Central memory CD8-positive, alpha-beta T cell (primary cell): ENCODE measurements around the gene RTN4.
A peak's percentile ranks its signal among the peaks of the same experiment; 100 is the strongest.
"Not testable (repeated sequence)": the region's sequence is repeated elsewhere in the genome, so short reads cannot be mapped to it uniquely, and the experiment has no call there.

Experiments used
- ATAC-seq: fragments of 150-1000 bp; cut with Tn5 transposase; replicated peaks from 2 replicates; pipeline ENCODE4 v1.10.0; 2022; ENCODE audit warnings: mild to moderate bottlenecking, moderate FRiP score, moderate number of reproducible peaks; ENCODE audit not compliant: poor library complexity, severe bottlenecking; ENCODE audit errors: extremely low read depth
- DNase-seq, 2 donors: peaks; one replicate each; pipeline ENCODE4 v3.0.0; 2021; ENCODE audit warnings: low spot score in 2 of 2
- H3K27ac Mint-ChIP-seq: one replicate; pipeline ENCODE4 v1.8.0; 2022; ENCODE audit warnings: low read depth, mild to moderate bottlenecking, moderate library complexity, mixed read lengths
- H3K27me3 Mint-ChIP-seq: one replicate; pipeline ENCODE4 v1.8.0; 2022; ENCODE audit warnings: mixed read lengths
- H3K36me3 Mint-ChIP-seq: one replicate; pipeline ENCODE4 v1.8.0; 2022; ENCODE audit warnings: mild to moderate bottlenecking, moderate library complexity, mixed read lengths; ENCODE audit not compliant: insufficient read depth
- H3K4me1 Mint-ChIP-seq: one replicate; pipeline ENCODE4 v1.8.0; 2022; ENCODE audit warnings: mixed read lengths
- H3K4me3 Mint-ChIP-seq: one replicate; pipeline ENCODE4 v1.8.0; 2022; ENCODE audit warnings: mild to moderate bottlenecking, moderate library complexity, mixed read lengths
- H3K9me3 Mint-ChIP-seq: one replicate; pipeline ENCODE4 v1.8.0; 2022; ENCODE audit warnings: mixed read lengths

RTN4 gene, protein sequence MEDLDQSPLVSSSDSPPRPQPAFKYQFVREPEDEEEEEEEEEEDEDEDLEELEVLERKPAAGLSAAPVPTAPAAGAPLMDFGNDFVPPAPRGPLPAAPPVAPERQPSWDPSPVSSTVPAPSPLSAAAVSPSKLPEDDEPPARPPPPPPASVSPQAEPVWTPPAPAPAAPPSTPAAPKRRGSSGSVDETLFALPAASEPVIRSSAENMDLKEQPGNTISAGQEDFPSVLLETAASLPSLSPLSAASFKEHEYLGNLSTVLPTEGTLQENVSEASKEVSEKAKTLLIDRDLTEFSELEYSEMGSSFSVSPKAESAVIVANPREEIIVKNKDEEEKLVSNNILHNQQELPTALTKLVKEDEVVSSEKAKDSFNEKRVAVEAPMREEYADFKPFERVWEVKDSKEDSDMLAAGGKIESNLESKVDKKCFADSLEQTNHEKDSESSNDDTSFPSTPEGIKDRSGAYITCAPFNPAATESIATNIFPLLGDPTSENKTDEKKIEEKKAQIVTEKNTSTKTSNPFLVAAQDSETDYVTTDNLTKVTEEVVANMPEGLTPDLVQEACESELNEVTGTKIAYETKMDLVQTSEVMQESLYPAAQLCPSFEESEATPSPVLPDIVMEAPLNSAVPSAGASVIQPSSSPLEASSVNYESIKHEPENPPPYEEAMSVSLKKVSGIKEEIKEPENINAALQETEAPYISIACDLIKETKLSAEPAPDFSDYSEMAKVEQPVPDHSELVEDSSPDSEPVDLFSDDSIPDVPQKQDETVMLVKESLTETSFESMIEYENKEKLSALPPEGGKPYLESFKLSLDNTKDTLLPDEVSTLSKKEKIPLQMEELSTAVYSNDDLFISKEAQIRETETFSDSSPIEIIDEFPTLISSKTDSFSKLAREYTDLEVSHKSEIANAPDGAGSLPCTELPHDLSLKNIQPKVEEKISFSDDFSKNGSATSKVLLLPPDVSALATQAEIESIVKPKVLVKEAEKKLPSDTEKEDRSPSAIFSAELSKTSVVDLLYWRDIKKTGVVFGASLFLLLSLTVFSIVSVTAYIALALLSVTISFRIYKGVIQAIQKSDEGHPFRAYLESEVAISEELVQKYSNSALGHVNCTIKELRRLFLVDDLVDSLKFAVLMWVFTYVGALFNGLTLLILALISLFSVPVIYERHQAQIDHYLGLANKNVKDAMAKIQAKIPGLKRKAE

DNA sequence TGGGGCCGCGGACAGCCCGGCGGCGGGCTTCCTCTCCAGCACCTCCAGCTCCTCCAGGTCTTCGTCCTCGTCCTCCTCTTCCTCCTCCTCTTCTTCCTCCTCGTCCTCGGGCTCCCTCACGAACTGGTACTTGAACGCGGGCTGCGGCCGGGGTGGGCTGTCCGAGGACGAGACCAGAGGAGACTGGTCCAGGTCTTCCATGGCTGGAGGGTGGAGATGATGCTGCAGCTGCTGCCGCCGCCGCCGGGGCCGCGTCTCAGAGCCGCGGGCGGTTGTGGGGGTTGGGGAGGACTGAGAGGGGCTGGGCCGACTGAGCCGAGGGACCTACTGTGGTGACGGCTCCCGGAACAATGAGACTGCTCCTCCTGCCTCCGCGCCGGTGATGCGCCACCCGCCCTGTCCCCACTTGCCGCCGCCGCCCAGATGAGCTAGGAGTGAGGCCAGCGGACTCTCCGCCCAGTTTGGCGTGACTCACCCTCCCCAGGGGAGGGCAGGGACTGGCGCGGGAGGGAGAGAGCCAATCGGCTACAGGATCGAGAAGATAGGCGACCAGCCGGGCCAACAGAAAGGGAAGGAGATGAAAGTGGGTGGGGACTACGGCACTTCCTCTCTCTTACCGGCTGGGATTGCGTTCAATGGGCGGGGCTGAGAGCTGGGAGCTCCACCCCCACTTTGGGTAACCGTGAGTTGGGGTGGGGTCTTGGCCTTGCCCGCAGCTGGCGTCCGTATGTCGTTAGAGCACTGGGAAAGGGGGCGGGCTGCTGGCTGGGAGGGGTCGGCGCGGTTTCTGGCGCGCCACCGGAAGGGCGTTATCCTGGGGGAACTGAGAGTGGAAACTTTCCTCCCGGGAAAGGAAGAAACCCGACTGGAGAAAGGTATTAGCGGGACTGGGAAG is at the start of gene RTN4:
Gene RTN4 (minus strand): TSS at position 352 of the 895 bp plus-strand sequence. CDS start 151 bp downstream, at position 201.
- Mint-ChIP-seq H3K27me3 (no peaks in the 10 kb centered on the region), H3K27ac (peak within 1 kb of the TSS; percentile 95), H3K4me1 (peaks cover 72% of the 10 kb centered on the region), H3K4me3 (peak within 1 kb of the TSS; percentile 93), H3K9me3 (no peaks in the 10 kb centered on the region), H3K36me3 (peaks cover 12% of the 10 kb centered on the region)
- ATAC-seq (peak; percentile 90), DNase-seq (peak; percentile 93 to 98)

- no peaks in the 10 kb centered on the region for H3K9me3 Mint-ChIP-seq
- DNase-seq (no peak), ATAC-seq (no peak)
- H3K36me3 Mint-ChIP-seq, result no peaks in the 10 kb centered on the region
- no peaks in the 10 kb centered on the region for H3K4me1 Mint-ChIP-seq
- no peak overlapping the region for H3K27ac Mint-ChIP-seq
- no peak overlapping the region for H3K4me3 Mint-ChIP-seq
- no peaks in the 10 kb centered on the region for H3K27me3 Mint-ChIP-seq
Measured at GRCh38 chr2:55099493-55099877, 49.2 kb upstream of the RTN4 start.

- no peak for ATAC-seq
- Mint-ChIP-seq H3K4me1 (no peaks in the 10 kb centered on the region), H3K36me3 (no peaks in the 10 kb centered on the region), H3K27me3 (no peaks in the 10 kb centered on the region), H3K9me3 (no peaks in the 10 kb centered on the region), H3K4me3 (no peak overlapping the region), H3K27ac (no peak overlapping the region)
- no peak for DNase-seq
Measured at GRCh38 chr2:55097461-55098410, 47.5 kb upstream of the RTN4 start.

DNA sequence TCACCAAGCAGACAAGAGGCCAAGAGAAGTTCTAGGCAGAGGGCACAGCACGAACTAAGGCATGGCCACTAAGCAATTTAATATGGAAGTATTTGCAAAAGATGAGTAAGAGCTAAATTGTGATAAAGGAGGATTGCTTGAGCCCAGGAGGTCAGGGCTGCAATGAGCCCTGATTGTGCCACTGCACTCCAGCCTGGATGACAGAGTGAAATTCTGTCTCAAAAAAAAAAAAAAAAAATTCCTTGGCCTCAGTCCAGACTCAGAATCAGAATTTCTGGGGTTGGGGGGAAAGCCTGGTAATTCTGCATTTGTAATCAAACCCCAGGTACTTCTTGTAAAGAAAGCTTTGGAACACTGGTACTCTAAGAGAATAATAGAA is 46.8 kb upstream of the RTN4 start:
- Mint-ChIP-seq H3K27me3 (no peaks in the 10 kb centered on the region), H3K36me3 (no peaks in the 10 kb centered on the region), H3K9me3 (no peaks in the 10 kb centered on the region), H3K4me1 (no peaks in the 10 kb centered on the region), H3K27ac (no peak overlapping the region), H3K4me3 (no peak overlapping the region)
- DNase-seq (no peak), ATAC-seq (no peak)

DNA sequence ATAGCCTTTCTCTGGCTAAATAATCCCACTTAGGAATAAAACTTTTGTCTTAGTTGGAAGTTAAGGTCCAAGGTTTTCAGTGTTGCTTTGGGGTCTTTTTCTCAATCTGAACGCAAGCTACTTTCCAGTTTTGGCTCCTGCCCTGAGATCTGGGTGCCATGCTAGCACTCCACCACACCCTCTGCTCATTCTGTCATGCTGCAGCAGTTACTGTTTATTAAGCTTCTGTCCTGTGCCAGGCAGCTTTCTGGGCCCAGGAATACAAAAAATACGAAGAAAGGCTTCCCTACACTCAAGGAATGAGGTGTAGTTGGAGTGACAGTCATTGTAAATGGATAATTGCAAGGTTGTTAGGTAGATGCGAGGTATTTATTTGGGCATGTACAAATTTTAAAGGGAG is 46.3 kb upstream of the RTN4 start:
- H3K27ac Mint-ChIP-seq, result no peak overlapping the region

GRCh38 chr2:55093381-55093780 is 43.1 kb upstream of the RTN4 start:
- Mint-ChIP-seq H3K36me3 (no peaks in the 10 kb centered on the region), H3K27ac (no peak overlapping the region)
- no peak for DNase-seq

More for the DNA sequence above, 46.3 kb upstream of the RTN4 start:
- Mint-ChIP-seq H3K36me3 (no peaks in the 10 kb centered on the region), H3K9me3 (no peaks in the 10 kb centered on the region), H3K4me3 (no peak overlapping the region), H3K27me3 (no peaks in the 10 kb centered on the region), H3K4me1 (no peaks in the 10 kb centered on the region)
- DNase-seq, result no peak
- no peak for ATAC-seq

DNA sequence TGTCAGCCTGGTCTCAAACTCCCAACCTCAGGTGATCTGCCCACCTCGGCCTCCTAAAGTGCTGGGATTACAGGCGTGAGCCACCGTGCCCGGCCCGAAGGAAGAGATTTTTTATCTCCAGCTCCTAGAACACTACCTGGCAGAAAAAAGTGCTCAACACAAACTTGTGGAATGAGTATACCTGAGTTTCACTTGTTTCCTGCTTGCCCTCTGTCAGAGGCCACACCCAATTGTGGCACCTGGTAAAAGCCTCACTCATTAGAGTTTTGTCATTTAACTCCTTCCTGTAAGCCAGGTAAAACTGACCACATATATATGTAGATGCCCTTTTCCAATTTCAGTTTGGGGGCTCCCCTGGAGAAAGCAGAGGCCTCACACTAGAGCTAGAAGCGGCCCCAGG is 42.2 kb upstream of the RTN4 start:
- H3K4me1 Mint-ChIP-seq, result no peaks in the 10 kb centered on the region
- H3K27me3 Mint-ChIP-seq, result no peaks in the 10 kb centered on the region
- no peak overlapping the region for H3K4me3 Mint-ChIP-seq
- DNase-seq (no peak), ATAC-seq (no peak)
- H3K9me3 Mint-ChIP-seq, result no peaks in the 10 kb centered on the region
- H3K36me3 Mint-ChIP-seq, result no peaks in the 10 kb centered on the region
- H3K27ac Mint-ChIP-seq, result no peak overlapping the region

More at GRCh38 chr2:55093381-55093780, 43.1 kb upstream of the RTN4 start:
- Mint-ChIP-seq H3K27me3 (no peaks in the 10 kb centered on the region), H3K9me3 (no peaks in the 10 kb centered on the region), H3K4me1 (no peaks in the 10 kb centered on the region), H3K4me3 (no peak overlapping the region)
- ATAC-seq, result no peak

GRCh38 chr2:55091681-55092080 is 41.4 kb upstream of the RTN4 start:
- ATAC-seq, H3K9me3 Mint-ChIP-seq, H3K4me3 Mint-ChIP-seq, H3K36me3 Mint-ChIP-seq, DNase-seq, H3K4me1 Mint-ChIP-seq, H3K27ac Mint-ChIP-seq, H3K27me3 Mint-ChIP-seq: not testable (repeated sequence)

DNA sequence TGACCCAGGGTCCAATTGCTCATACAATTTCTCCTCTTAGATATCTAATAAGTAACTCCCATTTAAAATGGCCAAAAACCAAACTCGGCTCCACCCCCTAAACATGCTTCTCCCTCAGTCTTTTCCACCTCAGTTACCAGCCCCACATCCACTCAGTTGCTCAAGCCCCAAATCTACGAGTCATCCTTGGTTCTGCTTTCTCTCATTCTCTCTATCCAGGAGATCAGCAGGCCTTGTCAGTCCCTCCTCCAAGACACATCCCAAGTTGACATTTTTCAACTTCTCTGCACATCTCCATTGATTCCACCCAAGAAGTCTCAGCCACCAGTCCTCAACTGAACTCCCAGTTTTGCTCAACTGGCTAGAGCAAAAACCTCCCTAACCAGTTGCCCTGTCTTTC is 40.5 kb upstream of the RTN4 start:
- H3K9me3 Mint-ChIP-seq, result no peaks in the 10 kb centered on the region
- no peak overlapping the region for H3K27ac Mint-ChIP-seq
- peaks cover 2% of the 10 kb centered on the region for H3K36me3 Mint-ChIP-seq
- ATAC-seq (no peak), DNase-seq (no peak)
- H3K4me3 Mint-ChIP-seq, result no peak overlapping the region
- H3K27me3 Mint-ChIP-seq, result no peaks in the 10 kb centered on the region
- H3K4me1 Mint-ChIP-seq, result no peaks in the 10 kb centered on the region

GRCh38 chr2:55089726-55090125 is 39.5 kb upstream of the RTN4 start:
- H3K27ac Mint-ChIP-seq, result no peak overlapping the region

DNA sequence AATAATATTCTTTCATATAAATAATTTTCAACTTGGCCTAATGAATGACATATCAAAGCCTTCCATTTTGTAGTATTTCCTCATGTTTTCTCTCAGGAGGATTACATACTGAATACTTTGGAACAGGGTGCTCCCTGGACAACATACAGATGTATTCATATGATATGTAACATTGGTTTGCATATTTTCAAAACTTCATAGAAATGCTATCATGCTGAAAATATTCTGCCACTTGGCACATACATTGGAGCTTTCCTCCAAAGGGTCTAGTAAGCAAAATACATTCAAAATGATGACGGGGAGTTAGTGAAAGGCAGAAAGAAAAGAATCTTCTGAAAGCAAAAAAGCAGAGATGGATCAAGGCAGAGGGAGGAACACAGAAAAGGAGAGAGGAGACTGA is 38.1 kb upstream of the RTN4 start:
- DNase-seq, result no peak
- no peaks in the 10 kb centered on the region for H3K9me3 Mint-ChIP-seq
- no peak overlapping the region for H3K4me3 Mint-ChIP-seq
- H3K4me1 Mint-ChIP-seq, result no peaks in the 10 kb centered on the region
- H3K36me3 Mint-ChIP-seq, result peaks cover 2% of the 10 kb centered on the region
- H3K27ac Mint-ChIP-seq, result no peak overlapping the region
- no peaks in the 10 kb centered on the region for H3K27me3 Mint-ChIP-seq
- no peak for ATAC-seq

More at GRCh38 chr2:55089726-55090125, 39.5 kb upstream of the RTN4 start:
- H3K4me1 Mint-ChIP-seq, result no peaks in the 10 kb centered on the region
- H3K9me3 Mint-ChIP-seq, result no peaks in the 10 kb centered on the region
- H3K4me3 Mint-ChIP-seq, result no peak overlapping the region
- H3K36me3 Mint-ChIP-seq, result peaks cover 2% of the 10 kb centered on the region
- no peaks in the 10 kb centered on the region for H3K27me3 Mint-ChIP-seq
- DNase-seq (no peak), ATAC-seq (no peak)
